Stimulated activated CD4-positive, alpha-beta T cell treated with anti-CD3 and anti-CD28 coated beads, Interleukin-1b, Interleukin-23, amount 100 ng/mL, for 1 hour (primary cell): ENCODE data around the gene TGM5.
"Not testable (repeated sequence)": the region's sequence is repeated elsewhere in the genome, so short reads cannot be mapped to it uniquely, and the experiment has no call there.

Experiments used
- DNase-seq, 2 donors: peaks; one replicate each; pipeline ENCODE4 v3.0.0-alpha.2; 2020; ENCODE audit warnings: low read depth in 2 of 2

Gene TGM5

GRCh38 chr15:43218908-43219706 is 47.6 kb downstream of the TGM5 start:
- DNase-seq = no peak

GRCh38 chr15:43215961-43216360 is 50.8 kb downstream of the TGM5 start:
- DNase-seq = no peak

- DNase-seq = no peak
Measured at GRCh38 chr15:43214592-43215295, 52.0 kb downstream of the TGM5 start.

GRCh38 chr15:43214169-43214568 is 52.6 kb downstream of the TGM5 start:
- DNase-seq = no peak

- DNase-seq = no peak
Measured at GRCh38 chr15:43213466-43213865, 53.3 kb downstream of the TGM5 start.

- DNase-seq = no peak
Measured at GRCh38 chr15:43212951-43213350, 53.8 kb downstream of the TGM5 start.

- no peak for DNase-seq
Measured at GRCh38 chr15:43212299-43212698, 54.4 kb downstream of the TGM5 start.

GRCh38 chr15:43211224-43211735 is 55.4 kb downstream of the TGM5 start:
- no peak for DNase-seq

GRCh38 chr15:43210807-43211206 is 55.9 kb downstream of the TGM5 start:
- no peak for DNase-seq

- DNase-seq = no peak
Measured at GRCh38 chr15:43210172-43210745, 56.5 kb downstream of the TGM5 start.

GRCh38 chr15:43209059-43209824 is 57.5 kb downstream of the TGM5 start:
- no peak for DNase-seq

GRCh38 chr15:43208052-43209002 is 58.4 kb downstream of the TGM5 start:
- DNase-seq = no peak

- DNase-seq = no peak
Measured at GRCh38 chr15:43207024-43207423, 59.7 kb downstream of the TGM5 start.

GRCh38 chr15:43206054-43206453 is 60.7 kb downstream of the TGM5 start:
- DNase-seq = no peak

GRCh38 chr15:43204016-43204901 is 62.5 kb downstream of the TGM5 start:
- DNase-seq = no peak

GRCh38 chr15:43199945-43200488 is 66.7 kb downstream of the TGM5 start:
- no peak for DNase-seq

- no peak for DNase-seq
Measured at GRCh38 chr15:43198992-43199391, 67.7 kb downstream of the TGM5 start.

GRCh38 chr15:43198556-43198955 is 68.2 kb downstream of the TGM5 start:
- not testable (repeated sequence) for DNase-seq

- DNase-seq = not testable (repeated sequence)
Measured at GRCh38 chr15:43197773-43198172, 69.0 kb downstream of the TGM5 start.
